HG03439 (cell line): ENCODE results near the gene ATP13A3.
A peak's percentile ranks its signal among the peaks of the same experiment; 100 is the strongest.

Experiments
- ATAC-seq: cut with Tn5 transposase; IDR thresholded peaks from one replicate; pipeline ENCODE4 v1.9.1; 2021; ENCODE audit warnings: mild to moderate bottlenecking, moderate library complexity; ENCODE audit not compliant: unreplicated experiment

The ATP13A3 gene

DNA sequence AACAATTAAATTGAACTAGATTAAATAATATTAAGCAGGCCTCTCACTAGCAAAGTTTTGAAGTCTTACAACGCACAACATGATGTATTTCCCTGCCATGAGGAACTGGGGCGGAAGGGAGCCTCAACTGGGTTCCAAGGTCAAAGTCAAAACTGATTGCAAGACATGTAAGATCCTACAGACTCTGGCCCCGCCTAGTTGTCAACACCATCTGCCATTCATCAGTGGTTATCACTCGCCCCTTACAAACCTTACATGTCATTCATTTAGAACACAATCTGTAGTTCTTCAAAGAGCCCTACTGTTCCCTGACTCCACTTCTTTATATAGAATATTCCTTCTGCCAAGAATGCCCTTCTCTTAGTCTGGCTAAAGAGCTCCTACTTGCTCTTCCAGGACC is 10.0 kb downstream of the ATP13A3 start:
- no peak for ATAC-seq

- no peak for ATAC-seq
These were observed 10.8 kb downstream of the ATP13A3 start for GRCh38 chr3:194475978-194476377.

GRCh38 chr3:194475138-194475932 is 11.5 kb downstream of the ATP13A3 start:
- no peak for ATAC-seq

- no peak for ATAC-seq
These were observed 12.1 kb downstream of the ATP13A3 start for GRCh38 chr3:194474675-194475074.

- ATAC-seq, result peak; percentile 55
These were observed 14.4 kb downstream of the ATP13A3 start for GRCh38 chr3:194472290-194472920.

- ATAC-seq, result no peak
These were observed 14.9 kb downstream of the ATP13A3 start for GRCh38 chr3:194471863-194472262.

DNA sequence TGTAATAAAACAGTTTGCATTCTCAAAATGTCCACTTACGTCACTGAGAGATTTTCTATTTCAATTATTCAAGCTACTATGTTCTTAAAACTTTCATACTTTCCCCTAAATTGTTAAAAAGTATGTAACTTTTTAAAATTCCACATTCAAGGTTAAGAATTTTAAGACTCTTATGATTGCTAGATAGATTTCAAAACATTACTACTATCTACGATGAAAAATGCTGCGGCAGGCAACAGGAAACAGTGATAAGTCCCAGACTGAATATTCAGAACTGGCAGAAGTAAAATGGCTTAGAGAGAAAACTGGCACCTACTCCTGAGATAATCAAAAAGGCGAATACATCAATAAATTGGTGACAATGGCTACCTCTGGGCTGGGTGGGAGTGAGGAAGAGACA is 16.2 kb downstream of the ATP13A3 start:
- ATAC-seq, result no peak

GRCh38 chr3:194469977-194470376 is 16.8 kb downstream of the ATP13A3 start:
- ATAC-seq, result no peak

- ATAC-seq, result no peak
These were observed 18.7 kb downstream of the ATP13A3 start for GRCh38 chr3:194468086-194468485.

- no peak for ATAC-seq
These were observed 19.9 kb downstream of the ATP13A3 start for GRCh38 chr3:194466761-194467356.

DNA sequence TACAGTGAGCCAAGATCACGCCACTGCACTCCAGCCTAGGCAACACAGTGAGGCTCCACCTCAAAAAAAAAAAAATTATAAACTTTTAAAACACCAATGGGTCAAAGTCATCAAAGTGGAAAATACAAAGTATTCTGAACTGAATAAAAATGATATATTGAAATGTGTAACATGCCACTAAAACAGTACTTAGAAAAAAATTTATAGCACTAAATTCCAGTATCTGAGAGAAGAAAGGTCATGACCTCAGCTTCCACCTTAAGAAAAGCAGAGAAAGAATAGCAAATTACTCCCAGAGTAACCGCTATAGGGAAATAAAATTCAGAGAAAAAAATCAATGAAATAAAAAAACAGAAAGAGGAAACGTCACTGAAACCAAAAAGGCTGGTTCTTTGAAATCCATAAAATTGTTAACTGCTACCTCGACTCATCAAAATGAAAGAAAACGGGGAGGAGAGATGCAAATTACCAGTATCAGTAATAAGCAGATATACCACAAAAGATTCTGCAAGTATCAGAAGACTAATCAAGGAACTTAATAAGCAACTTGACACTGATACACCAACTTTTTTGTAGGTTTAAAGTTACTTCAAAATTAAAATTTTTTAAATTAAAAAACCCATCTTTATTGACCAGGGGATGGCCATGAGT is 20.8 kb downstream of the ATP13A3 start:
- no peak for ATAC-seq

- ATAC-seq, result no peak
These were observed 21.6 kb downstream of the ATP13A3 start for GRCh38 chr3:194465246-194465645.

- no peak for ATAC-seq
These were observed 22.1 kb downstream of the ATP13A3 start for GRCh38 chr3:194464692-194465091.

GRCh38 chr3:194462936-194463335 is 23.9 kb downstream of the ATP13A3 start:
- ATAC-seq, result no peak

DNA sequence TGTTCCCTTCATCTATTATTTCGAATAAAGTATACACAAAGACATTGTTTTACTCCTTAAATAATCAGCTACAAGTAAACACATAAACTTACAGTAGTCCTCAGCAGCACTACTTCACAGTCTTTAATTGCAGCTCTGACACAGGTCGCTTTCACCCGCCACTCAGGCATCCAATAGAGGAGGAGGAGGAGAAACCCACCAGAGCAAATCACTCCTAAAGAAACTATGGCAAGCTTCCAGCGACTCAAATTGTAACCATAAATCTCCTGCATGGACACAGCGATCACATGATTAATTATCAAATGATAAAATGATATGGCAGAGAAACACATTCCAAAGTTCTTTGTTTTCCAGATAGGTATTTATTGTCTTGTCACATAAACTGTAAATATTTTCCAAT is 26.2 kb downstream of the ATP13A3 start:
- ATAC-seq, result no peak

GRCh38 chr3:194458131-194458530 is 28.7 kb downstream of the ATP13A3 start:
- no peak for ATAC-seq

DNA sequence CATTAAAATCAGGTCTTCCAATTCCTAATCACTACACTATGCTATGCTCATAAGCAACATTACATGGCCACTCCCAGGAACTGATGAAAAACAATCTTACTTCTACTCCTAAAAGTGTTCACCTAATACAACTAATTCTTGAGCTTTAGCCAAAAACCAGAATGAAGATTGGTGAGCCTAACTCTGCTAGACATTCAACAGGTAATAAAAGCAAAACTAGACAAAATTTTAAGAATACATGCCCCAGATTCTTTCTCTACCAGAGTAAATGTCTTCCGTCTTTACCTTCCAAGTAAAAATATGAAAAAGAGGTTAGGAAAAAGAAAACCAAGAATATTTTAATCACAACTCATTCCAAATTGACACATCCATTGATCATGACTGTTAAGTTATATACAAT is 31.3 kb downstream of the ATP13A3 start:
- ATAC-seq, result no peak

GRCh38 chr3:194450341-194450740 is 36.5 kb downstream of the ATP13A3 start:
- no peak for ATAC-seq

DNA sequence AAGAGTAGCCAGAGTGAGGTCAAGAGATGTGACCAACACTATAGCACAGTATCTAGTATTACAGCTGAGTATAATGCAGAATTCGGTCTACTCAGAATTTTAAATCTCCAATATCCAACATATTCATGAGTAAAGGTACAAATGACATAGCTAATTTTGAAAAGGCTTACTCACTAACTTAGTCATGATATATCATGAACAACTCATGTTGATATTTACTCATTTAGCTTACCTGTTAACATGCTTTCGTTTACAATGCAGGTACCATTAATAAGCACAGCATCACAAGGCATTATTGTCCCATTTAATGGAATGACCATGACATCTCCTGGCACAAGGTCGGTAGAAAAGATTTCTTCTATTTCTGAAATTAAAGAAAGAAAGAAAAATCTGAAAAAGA is 36.9 kb downstream of the ATP13A3 start:
- ATAC-seq, result no peak

GRCh38 chr3:194447657-194448056 is 39.1 kb downstream of the ATP13A3 start:
- ATAC-seq, result no peak

- no peak for ATAC-seq
These were observed 39.6 kb downstream of the ATP13A3 start for GRCh38 chr3:194447161-194447560.

DNA sequence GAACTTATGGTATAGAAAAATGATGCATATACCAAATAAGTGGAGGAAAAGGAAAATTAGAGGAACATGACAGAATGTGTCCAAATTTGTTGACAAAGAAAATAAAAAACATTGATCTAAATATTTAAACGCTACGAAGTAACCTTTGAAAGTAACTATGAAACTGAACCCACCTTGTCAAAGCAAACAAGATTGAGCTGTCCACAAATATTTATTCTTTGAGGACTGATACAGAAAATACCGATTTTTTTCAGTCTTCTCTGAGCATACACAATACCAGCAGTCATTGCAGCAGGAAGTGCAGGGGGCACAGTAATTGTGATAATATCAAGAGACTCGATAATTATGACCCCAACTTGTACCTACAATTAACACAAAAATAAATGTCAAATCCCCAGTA is 40.0 kb downstream of the ATP13A3 start:
- ATAC-seq, result no peak
